Spinal cord (tissue), 10 donors: ENCODE results near the gene CTNNA2. TPM values are rescaled to one million over a fixed set of nuclear protein-coding genes. Genes with fewer than 3 reads are reported as not detected.

Experiments
- DNase-seq, 6 donors: peaks; one replicate each; pipeline versions ENCODE4 v3.0.0 to v3.0.0-alpha.2; 2013 to 2015; ENCODE audit warnings: low spot score in 6 of 6, low read depth in 4 of 6
- H3K27ac ChIP-seq: one replicate; pipeline ENCODE4 v1.5.1; 2013; ENCODE audit warnings: low read depth, low read length, control low read depth
- H3K27me3 ChIP-seq: one replicate; pipeline ENCODE4 v1.6.1; 2013; ENCODE audit warnings: low read length; ENCODE audit not compliant: control insufficient read depth, insufficient read depth
- H3K36me3 ChIP-seq: one replicate; pipeline ENCODE4 v1.6.1; 2013; ENCODE audit warnings: low read length; ENCODE audit not compliant: control insufficient read depth, insufficient read depth
- H3K4me1 ChIP-seq: one replicate; pipeline ENCODE4 v1.6.1; 2013; ENCODE audit warnings: low read length; ENCODE audit not compliant: control insufficient read depth, insufficient read depth
- H3K4me3 ChIP-seq: one replicate; pipeline ENCODE4 v1.5.1; 2013; ENCODE audit warnings: low read depth, low read length, control low read depth
- H3K9me3 ChIP-seq: one replicate; pipeline ENCODE4 v1.6.1; 2013; ENCODE audit warnings: low read length; ENCODE audit not compliant: control insufficient read depth, insufficient read depth
- WGBS: methylation state at CpG from one replicate; pipeline ENCODE4 v1.1.5; 2013; ENCODE audit warnings: missing lambda C conversion rate; ENCODE audit not compliant: insufficient coverage; 5-methylcytosine and 5-hydroxymethylcytosine counted together
- polyA plus RNA-seq, 2 donors: library from polyadenylated mRNA; unstranded; fragments of 120-200 nt; gene quantifications; one replicate each; pipeline ENCODE4 v1.2.1, GENCODE V29; 2013; ENCODE audit not compliant: insufficient read length in 2 of 2
- total RNA-seq, 2 donors: library from RNA; depleted of rRNA in 1 of 2; stranded (reverse); fragments of 120-200 nt in 1 of 2; fragments of >200 nt in 1 of 2; gene quantifications; one replicate each; pipeline versions ENCODE4 v1.2.3 to v1.2.4, GENCODE V29; 2013 to 2014
- donor health status: healthy.

Gene CTNNA2
- total and polyA plus RNA-seq, 4 donors = 42.4 to 117 (median 84.7) TPM

- Histone ChIP-seq H3K27me3 (no peaks in the 10 kb centered on the region), H3K36me3 (no peaks in the 10 kb centered on the region), H3K27ac (no peak overlapping the region), H3K9me3 (no peaks in the 10 kb centered on the region), H3K4me3 (no peak overlapping the region), H3K4me1 (no peaks in the 10 kb centered on the region)
- no peak for DNase-seq
Measured at GRCh38 chr2:80396276-80396675, 883.4 kb downstream of the CTNNA2 start.

- Histone ChIP-seq H3K36me3 (no peaks in the 10 kb centered on the region), H3K9me3 (no peaks in the 10 kb centered on the region), H3K4me3 (no peak overlapping the region), H3K27ac (no peak overlapping the region), H3K4me1 (peaks cover 2% of the 10 kb centered on the region), H3K27me3 (no peaks in the 10 kb centered on the region)
- WGBS = no CpG with 5 or more reads among the region's 4 CpGs
- DNase-seq = peak in 2 of 6 donors; percentile 24 to 28
Measured at GRCh38 chr2:80403081-80403480, 890.2 kb downstream of the CTNNA2 start.

- Histone ChIP-seq H3K27ac (no peak overlapping the region), H3K27me3 (no peaks in the 10 kb centered on the region), H3K9me3 (no peaks in the 10 kb centered on the region), H3K4me1 (peaks cover 2% of the 10 kb centered on the region), H3K4me3 (no peak overlapping the region), H3K36me3 (no peaks in the 10 kb centered on the region)
- no peak for DNase-seq
- 94% methylated on average over 2 of the region's 4 CpGs for WGBS
Measured at GRCh38 chr2:80407377-80407776, 894.5 kb downstream of the CTNNA2 start.

- H3K27ac ChIP-seq = no peak overlapping the region
- no CpG with 5 or more reads among the region's 3 CpGs for WGBS
- no peaks in the 10 kb centered on the region for H3K4me1 ChIP-seq
- H3K9me3 ChIP-seq = no peaks in the 10 kb centered on the region
- no peaks in the 10 kb centered on the region for H3K27me3 ChIP-seq
- no peaks in the 10 kb centered on the region for H3K36me3 ChIP-seq
- H3K4me3 ChIP-seq = no peak overlapping the region
- DNase-seq = no peak
Measured at GRCh38 chr2:80410346-80410745, 897.5 kb downstream of the CTNNA2 start.

GRCh38 chr2:80413136-80413535 lies 900.3 kb downstream of the CTNNA2 start:
- no CpG with 5 or more reads among the region's 3 CpGs for WGBS
- no peaks in the 10 kb centered on the region for H3K36me3 ChIP-seq
- H3K4me1 ChIP-seq = no peaks in the 10 kb centered on the region
- H3K27me3 ChIP-seq = no peaks in the 10 kb centered on the region
- H3K4me3 ChIP-seq = no peak overlapping the region
- no peak overlapping the region for H3K27ac ChIP-seq
- no peak for DNase-seq
- H3K9me3 ChIP-seq = no peaks in the 10 kb centered on the region

GRCh38 chr2:80417737-80418136 lies 904.9 kb downstream of the CTNNA2 start:
- H3K27ac ChIP-seq = no peak overlapping the region
- H3K4me3 ChIP-seq = no peak overlapping the region
- H3K4me1 ChIP-seq = no peaks in the 10 kb centered on the region
- H3K9me3 ChIP-seq = no peaks in the 10 kb centered on the region
- WGBS = no CpG with 5 or more reads among the region's 1 CpG
- DNase-seq = no peak
- H3K36me3 ChIP-seq = no peaks in the 10 kb centered on the region
- no peaks in the 10 kb centered on the region for H3K27me3 ChIP-seq

- Histone ChIP-seq H3K4me3 (no peak overlapping the region), H3K27me3 (no peaks in the 10 kb centered on the region), H3K4me1 (no peaks in the 10 kb centered on the region), H3K27ac (no peak overlapping the region), H3K9me3 (no peaks in the 10 kb centered on the region), H3K36me3 (no peaks in the 10 kb centered on the region)
- WGBS = 83% methylated on average over 2 of the region's 6 CpGs
- no peak for DNase-seq
Measured at GRCh38 chr2:80420530-80421208, 907.8 kb downstream of the CTNNA2 start.

GRCh38 chr2:80429251-80429650 lies 916.4 kb downstream of the CTNNA2 start:
- H3K36me3 ChIP-seq = no peaks in the 10 kb centered on the region
- DNase-seq = no peak
- H3K4me1 ChIP-seq = no peaks in the 10 kb centered on the region
- no CpG with 5 or more reads among the region's 2 CpGs for WGBS
- peak overlapping the region; percentile 65 for H3K27ac ChIP-seq
- H3K27me3 ChIP-seq = no peaks in the 10 kb centered on the region
- H3K4me3 ChIP-seq = no peak overlapping the region
- H3K9me3 ChIP-seq = no peaks in the 10 kb centered on the region

- WGBS = 100% methylated on average over 4 of the region's 5 CpGs
- Histone ChIP-seq H3K4me3 (no peak overlapping the region), H3K27me3 (no peaks in the 10 kb centered on the region), H3K9me3 (no peaks in the 10 kb centered on the region), H3K36me3 (no peaks in the 10 kb centered on the region), H3K27ac (no peak overlapping the region), H3K4me1 (no peaks in the 10 kb centered on the region)
- no peak for DNase-seq
Measured at GRCh38 chr2:80437959-80438358, 925.1 kb downstream of the CTNNA2 start.

- WGBS = no CpG with 5 or more reads among the region's 2 CpGs
- Histone ChIP-seq H3K27me3 (no peaks in the 10 kb centered on the region), H3K9me3 (no peaks in the 10 kb centered on the region), H3K36me3 (no peaks in the 10 kb centered on the region), H3K27ac (no peak overlapping the region), H3K4me1 (no peaks in the 10 kb centered on the region), H3K4me3 (no peak overlapping the region)
- DNase-seq = peak in 1 of 6 donors; percentile 55
Measured at GRCh38 chr2:80438686-80439085, 925.8 kb downstream of the CTNNA2 start.
